IMR-90 (cell line): ENCODE results near the gene NSF. TPM values are rescaled to one million over a fixed set of nuclear protein-coding genes. Genes with fewer than 3 reads are reported as not detected.
A peak's percentile ranks its signal among the peaks of the same experiment; 100 is the strongest.

Experiments used
- ATAC-seq: fragments of 200-7000 bp; cut with Tn5 transposase; 2 replicates; pipeline ENCODE4 v1.9.1; 2020; ENCODE audit warnings: low read depth, mild to moderate bottlenecking, moderate library complexity
- BruUV-seq: library from RNA; stranded (reverse); fragments of 400-500 nt; replicated peaks from 2 replicates; lab custom pipeline; 2021; lab: Mats Ljungman, UMichigan
- CTCF ChIA-PET: fragments of 300-600 bp; formaldehyde crosslinking; extraction: SDS; loops from one replicate; lab custom pipeline; 2021; ENCODE audit warnings: antibody characterized with exemption; lab: Yijun Ruan, JAX
- POLR2A ChIA-PET: fragments of 300-600 bp; sonication (Branson Sonifier 250); formaldehyde crosslinking; loops from one replicate; lab custom pipeline; 2022; ENCODE audit warnings: antibody characterized with exemption; ENCODE audit not compliant: unreplicated experiment; lab: Charles Lee
- DNase-seq: peaks from one replicate; pipeline ENCODE4 v3.0.0; 2013
- H2AFZ ChIP-seq: replicated peaks from 2 replicates; pipeline ENCODE3; 2013; ENCODE audit warnings: low read length, mild to moderate bottlenecking; ENCODE audit not compliant: poor library complexity
- H2AK5ac ChIP-seq: 2 replicates; pipeline ENCODE4 v1.6.1; 2013; ENCODE audit warnings: low read depth, low read length, inconsistent platforms
- H2AK9ac ChIP-seq: replicated peaks from 2 replicates; pipeline ENCODE3; 2013; ENCODE audit warnings: mild to moderate bottlenecking, low read depth, low read length, moderate library complexity; ENCODE audit not compliant: poor library complexity
- H2BK120ac ChIP-seq: 2 replicates; pipeline ENCODE4 v1.6.1; 2013; ENCODE audit warnings: low read depth, low read length, inconsistent platforms
- H2BK15ac ChIP-seq: 3 replicates; pipeline ENCODE4 v1.6.1; 2013; ENCODE audit warnings: low read depth, low read length, inconsistent platforms
- H2BK20ac ChIP-seq: 2 replicates; pipeline ENCODE4 v1.6.1; 2013; ENCODE audit warnings: low read depth, mild to moderate bottlenecking, inconsistent platforms, low read length, moderate library complexity
- H2BK5ac ChIP-seq: 2 replicates; pipeline ENCODE4 v1.6.1; 2013; ENCODE audit warnings: mild to moderate bottlenecking, low read depth, low read length, inconsistent platforms; ENCODE audit not compliant: poor library complexity, severe bottlenecking
- H3K14ac ChIP-seq: replicated peaks from 2 replicates; pipeline ENCODE4 v1.6.1; 2013; ENCODE audit warnings: low read depth, low read length, inconsistent platforms
- H3K18ac ChIP-seq: 2 replicates; pipeline ENCODE4 v1.6.1; 2013; ENCODE audit warnings: low read depth, low read length, control low read depth
- H3K23ac ChIP-seq: 2 replicates; pipeline ENCODE4 v1.6.1; 2013; ENCODE audit warnings: low read depth, low read length, inconsistent platforms
- H3K27ac ChIP-seq: 2 replicates; pipeline ENCODE4 v1.5.1; 2013; ENCODE audit warnings: mild to moderate bottlenecking, control low read depth, low read length; ENCODE audit not compliant: insufficient read depth
- H3K27me3 ChIP-seq: 2 replicates; pipeline ENCODE4 v1.6.1; 2013; ENCODE audit warnings: low read length; ENCODE audit not compliant: control insufficient read depth, insufficient read depth
- H3K36me3 ChIP-seq: 2 replicates; pipeline ENCODE4 v1.6.1; 2013; ENCODE audit warnings: low read length, mixed read lengths; ENCODE audit not compliant: control insufficient read depth, insufficient read depth
- H3K4ac ChIP-seq: 2 replicates; pipeline ENCODE4 v1.6.1; 2013; ENCODE audit warnings: low read depth, low read length, inconsistent platforms
- H3K4me1 ChIP-seq: 2 replicates; pipeline ENCODE4 v1.6.1; 2013; ENCODE audit warnings: low read length, mixed read lengths; ENCODE audit not compliant: control insufficient read depth, insufficient read depth
- H3K4me2 ChIP-seq: 2 replicates; pipeline ENCODE4 v1.6.1; 2013; ENCODE audit warnings: low read depth, mild to moderate bottlenecking, control low read depth, low read length, moderate library complexity
- H3K4me3 ChIP-seq: 2 replicates; pipeline ENCODE4 v1.5.1; 2013; ENCODE audit warnings: low read depth, mild to moderate bottlenecking, control low read depth, low read length, moderate library complexity; ENCODE audit not compliant: insufficient read depth
- H3K56ac ChIP-seq: 2 replicates; pipeline ENCODE4 v1.6.1; 2013; ENCODE audit warnings: low read length, inconsistent platforms; ENCODE audit not compliant: insufficient read depth; ENCODE audit errors: extremely low read depth
- H3K79me1 ChIP-seq, 2 experiments: 2 replicates each; pipeline ENCODE4 v1.6.1; 2013; ENCODE audit warnings: low read length in 2 of 2, inconsistent platforms in 1 of 2, low read depth in 1 of 2
- H3K9ac ChIP-seq: 2 replicates; pipeline ENCODE4 v1.6.1; 2013; ENCODE audit warnings: low read depth, low read length, control low read depth
- H3K9me1 ChIP-seq: 2 replicates; pipeline ENCODE4 v1.6.1; 2013; ENCODE audit warnings: low read length, inconsistent platforms; ENCODE audit not compliant: insufficient read depth
- H3K9me3 ChIP-seq: 2 replicates; pipeline ENCODE4 v1.6.1; 2013; ENCODE audit warnings: low read length; ENCODE audit not compliant: control insufficient read depth, insufficient read depth
- H4K20me1 ChIP-seq: 2 replicates; pipeline ENCODE4 v1.6.1; 2013; ENCODE audit warnings: low read length, inconsistent platforms; ENCODE audit not compliant: insufficient read depth
- H4K5ac ChIP-seq: 2 replicates; pipeline ENCODE4 v1.6.1; 2013; ENCODE audit warnings: mild to moderate bottlenecking, low read depth, low read length, control low read depth
- H4K8ac ChIP-seq, 2 experiments: 2 replicates each; pipeline ENCODE4 v1.6.1; 2013; ENCODE audit warnings: low read depth in 2 of 2, low read length in 2 of 2, control low read depth in 1 of 2, inconsistent platforms in 1 of 2
- H4K91ac ChIP-seq: 2 replicates; pipeline ENCODE4 v1.6.1; 2013; ENCODE audit warnings: low read depth, low read length, inconsistent platforms; ENCODE audit not compliant: insufficient read depth
- BHLHE40 ChIP-seq: fragments of 150-350 bp; IDR thresholded peaks from 2 replicates; pipeline ENCODE4 v1.6.1; 2016; ENCODE audit warnings: mild to moderate bottlenecking, low read depth, low read length
- CEBPB ChIP-seq: IDR thresholded peaks from 2 replicates; pipeline ENCODE4 v1.6.1; 2012; ENCODE audit warnings: low read depth, low read length, improper control_type of control experiment
- CHD1 ChIP-seq: IDR thresholded peaks from 2 replicates; pipeline ENCODE4 v1.6.1; 2012; ENCODE audit warnings: low read depth, low read length, improper control_type of control experiment
- FOS ChIP-seq: fragments of 150-350 bp; IDR thresholded peaks from 2 replicates; pipeline ENCODE4 v1.6.1; 2016; ENCODE audit warnings: low read depth, low read length
- MAFK ChIP-seq: IDR thresholded peaks from 2 replicates; pipeline ENCODE4 v1.6.1; 2012; ENCODE audit warnings: low read depth, low read length, improper control_type of control experiment
- MAZ ChIP-seq: IDR thresholded peaks from 2 replicates; pipeline ENCODE4 v1.6.1; 2012; ENCODE audit warnings: low read depth, mild to moderate bottlenecking, low read length, improper control_type of control experiment, moderate library complexity, borderline replicate concordance
- MXI1 ChIP-seq: IDR thresholded peaks from 2 replicates; pipeline ENCODE4 v1.6.1; 2012; ENCODE audit warnings: low read depth, mild to moderate bottlenecking, low read length, moderate library complexity, borderline replicate concordance
- NFE2L2 ChIP-seq: fragments of 150-350 bp; IDR thresholded peaks from 2 replicates; pipeline ENCODE4 v1.6.1; 2016; ENCODE audit warnings: low read depth, mild to moderate bottlenecking, low read length
- POLR2A ChIP-seq: IDR thresholded peaks from 2 replicates; pipeline ENCODE4 v1.6.1; 2012; ENCODE audit warnings: mild to moderate bottlenecking, low read depth, low read length
- RAD21 ChIP-seq: IDR thresholded peaks from 2 replicates; pipeline ENCODE4 v1.6.1; 2012; ENCODE audit warnings: low read length, improper control_type of control experiment
- RCOR1 ChIP-seq: IDR thresholded peaks from 2 replicates; pipeline ENCODE4 v1.6.1; 2012; ENCODE audit warnings: mild to moderate bottlenecking, low read length, improper control_type of control experiment; ENCODE audit not compliant: insufficient replicate concordance
- RFX5 ChIP-seq: IDR thresholded peaks from 2 replicates; pipeline ENCODE4 v1.8.0; 2012; ENCODE audit warnings: low read depth, mild to moderate bottlenecking, low read length, moderate library complexity
- SMC3 ChIP-seq: fragments of 150-350 bp; IDR thresholded peaks from 2 replicates; pipeline ENCODE4 v1.6.1; 2016; ENCODE audit warnings: low read depth, mild to moderate bottlenecking, antibody characterized with exemption, low read length, moderate library complexity
- WGBS, 2 experiments: methylation state at CpG; one replicate each; pipeline versions ENCODE4 v1.1.5 to v1.1.7; 2013; ENCODE audit warnings: missing lambda C conversion rate in 2 of 2; ENCODE audit not compliant: insufficient read length in 1 of 2; ENCODE audit errors: extremely low coverage in 2 of 2; 5-methylcytosine and 5-hydroxymethylcytosine counted together
- dilution Hi-C: fragments of 300-500 bp; cut with HindIII; formaldehyde crosslinking; loops from one replicate; pipeline ENCODE4 v1.14.3; 2018; ENCODE audit warnings: low sequenced_read_pairs; ENCODE audit not compliant: unreplicated experiment
- in situ Hi-C: fragments of 300-500 bp; cut with MboI; formaldehyde crosslinking; loops from 3 replicates; pipeline ENCODE4 v1.14.3; 2019; ENCODE audit warnings: low sequenced_read_pairs, inconsistent platforms, mixed read lengths
- intact Hi-C: fragments of 100-400 bp; cut with micrococcal nuclease; formaldehyde crosslinking; loops from 2 replicates; pipeline ENCODE4 v1.10.0; 2022
- polyA plus RNA-seq, 3 experiments: library from polyadenylated mRNA; depleted of rRNA; stranded (reverse); fragments of >200 nt; gene quantifications; 2 replicates each; pipeline ENCODE4 v1.2.3, GENCODE V29; 2012; ENCODE audit warnings: low replicate concordance in 1 of 3
- total RNA-seq: library from RNA; depleted of rRNA; stranded (reverse); fragments of >200 nt; gene quantifications from 2 replicates; pipeline ENCODE4 v1.2.3, GENCODE V29; 2012
- TF ChIP-seq, protein P1 (sequence below): fragments of 150-350 bp; IDR thresholded peaks from 2 replicates; pipeline ENCODE4 v1.6.1; 2016; ENCODE audit warnings: low read depth, mild to moderate bottlenecking, low read length, moderate library complexity, borderline replicate concordance
- TF ChIP-seq, protein P2 (sequence below): fragments of 150-350 bp; IDR thresholded peaks from 2 replicates; pipeline ENCODE4 v1.6.1; 2017; ENCODE audit warnings: mild to moderate bottlenecking, antibody characterized with exemption, low read length, low read depth
- TF ChIP-seq, protein P3 (sequence below): conservative IDR thresholded peaks from 2 replicates; pipeline ENCODE4 v1.5.1; 2012; ENCODE audit warnings: mild to moderate bottlenecking, low read depth, low read length, improper control_type of control experiment

The NSF gene
- total and polyA plus RNA-seq, 2 of the 4 experiments (the other 2 are of a cell fraction) = 38.9 to 110 TPM

DNA sequence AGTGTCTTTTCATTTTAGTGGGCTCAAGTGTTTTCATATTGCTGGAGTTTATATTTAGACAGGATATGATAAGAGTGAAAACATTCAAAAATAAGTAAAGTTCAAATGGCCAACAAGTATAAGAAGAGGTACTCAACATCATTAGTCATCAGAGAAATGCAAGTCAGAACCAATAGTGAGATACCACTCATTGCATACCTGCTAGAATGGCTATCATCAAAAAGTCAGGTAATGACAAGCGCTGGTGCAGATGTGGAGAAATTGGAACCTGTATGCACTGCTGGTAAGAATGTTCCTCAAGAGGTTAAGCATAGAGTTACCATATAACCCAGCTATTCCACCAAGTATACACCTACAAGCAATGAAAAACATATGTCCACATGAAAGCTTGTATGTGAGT lies 140.2 kb downstream of the NSF start:
- no peaks in the 10 kb centered on the region for H3K9me3 ChIP-seq
- dilution Hi-C loops = no loop called here
- ChIA-PET CTCF (interaction anchor here (0.5 kb wide), 1 partner anchor 19 kb away, joined by 3 read pairs; no protein-coding TSS in a partner anchor), POLR2A (no interaction called here)
- H3K18ac ChIP-seq = no peak overlapping the region
- H3K4me3 ChIP-seq = no peak overlapping the region
- H3K27ac ChIP-seq = no peak overlapping the region
- H4K5ac ChIP-seq = no peak overlapping the region
- TF ChIP-seq RFX5 (no peak), SMC3 (no peak), RCOR1 (no peak), MAZ (no peak), POLR2A (no peak), RAD21 (no peak), MAFK (no peak), MXI1 (no peak), CHD1 (no peak), FOS (no peak), NFE2L2 (no peak), CEBPB (no peak), BHLHE40 (no peak)
- TF ChIP-seq, protein P1, sequence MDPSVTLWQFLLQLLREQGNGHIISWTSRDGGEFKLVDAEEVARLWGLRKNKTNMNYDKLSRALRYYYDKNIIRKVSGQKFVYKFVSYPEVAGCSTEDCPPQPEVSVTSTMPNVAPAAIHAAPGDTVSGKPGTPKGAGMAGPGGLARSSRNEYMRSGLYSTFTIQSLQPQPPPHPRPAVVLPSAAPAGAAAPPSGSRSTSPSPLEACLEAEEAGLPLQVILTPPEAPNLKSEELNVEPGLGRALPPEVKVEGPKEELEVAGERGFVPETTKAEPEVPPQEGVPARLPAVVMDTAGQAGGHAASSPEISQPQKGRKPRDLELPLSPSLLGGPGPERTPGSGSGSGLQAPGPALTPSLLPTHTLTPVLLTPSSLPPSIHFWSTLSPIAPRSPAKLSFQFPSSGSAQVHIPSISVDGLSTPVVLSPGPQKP = no peak
- TF ChIP-seq, protein P2, sequence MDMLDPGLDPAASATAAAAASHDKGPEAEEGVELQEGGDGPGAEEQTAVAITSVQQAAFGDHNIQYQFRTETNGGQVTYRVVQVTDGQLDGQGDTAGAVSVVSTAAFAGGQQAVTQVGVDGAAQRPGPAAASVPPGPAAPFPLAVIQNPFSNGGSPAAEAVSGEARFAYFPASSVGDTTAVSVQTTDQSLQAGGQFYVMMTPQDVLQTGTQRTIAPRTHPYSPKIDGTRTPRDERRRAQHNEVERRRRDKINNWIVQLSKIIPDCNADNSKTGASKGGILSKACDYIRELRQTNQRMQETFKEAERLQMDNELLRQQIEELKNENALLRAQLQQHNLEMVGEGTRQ = no peak
- TF ChIP-seq, protein P3, sequence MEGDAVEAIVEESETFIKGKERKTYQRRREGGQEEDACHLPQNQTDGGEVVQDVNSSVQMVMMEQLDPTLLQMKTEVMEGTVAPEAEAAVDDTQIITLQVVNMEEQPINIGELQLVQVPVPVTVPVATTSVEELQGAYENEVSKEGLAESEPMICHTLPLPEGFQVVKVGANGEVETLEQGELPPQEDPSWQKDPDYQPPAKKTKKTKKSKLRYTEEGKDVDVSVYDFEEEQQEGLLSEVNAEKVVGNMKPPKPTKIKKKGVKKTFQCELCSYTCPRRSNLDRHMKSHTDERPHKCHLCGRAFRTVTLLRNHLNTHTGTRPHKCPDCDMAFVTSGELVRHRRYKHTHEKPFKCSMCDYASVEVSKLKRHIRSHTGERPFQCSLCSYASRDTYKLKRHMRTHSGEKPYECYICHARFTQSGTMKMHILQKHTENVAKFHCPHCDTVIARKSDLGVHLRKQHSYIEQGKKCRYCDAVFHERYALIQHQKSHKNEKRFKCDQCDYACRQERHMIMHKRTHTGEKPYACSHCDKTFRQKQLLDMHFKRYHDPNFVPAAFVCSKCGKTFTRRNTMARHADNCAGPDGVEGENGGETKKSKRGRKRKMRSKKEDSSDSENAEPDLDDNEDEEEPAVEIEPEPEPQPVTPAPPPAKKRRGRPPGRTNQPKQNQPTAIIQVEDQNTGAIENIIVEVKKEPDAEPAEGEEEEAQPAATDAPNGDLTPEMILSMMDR = no peak
- peaks cover 8% of the 10 kb centered on the region; the same call in 1 of the 2 replicates for H3K9me1 ChIP-seq
- H2AK9ac ChIP-seq = no peak overlapping the region
- intact Hi-C loops = no loop called here
- H3K23ac ChIP-seq = no peak overlapping the region
- ATAC-seq (no peak), DNase-seq (no peak)
- no peak overlapping the region for H3K4me2 ChIP-seq
- H2AK5ac ChIP-seq = no peak overlapping the region
- H3K4me1 ChIP-seq = peaks cover 8% of the 10 kb centered on the region; the same call in 1 of the 2 replicates
- H3K4ac ChIP-seq = no peak overlapping the region
- no peak overlapping the region for H3K9ac ChIP-seq
- no peak overlapping the region for H2BK120ac ChIP-seq
- H3K27me3 ChIP-seq = no peaks in the 10 kb centered on the region
- H3K14ac ChIP-seq = 0 out of 2 replicates have a peak overlapping the region, but pooled peaks have one; percentile 7
- H3K56ac ChIP-seq = no peak overlapping the region
- H4K20me1 ChIP-seq = no peaks in the 10 kb centered on the region
- WGBS, 2 experiments = no CpG with 5 or more reads among the region's 1 CpG
- BruUV-seq = no TSS peak
- in situ Hi-C loops = loop anchor here (25.0 kb wide), 1 partner anchor 1143 kb away; no protein-coding TSS in a partner anchor
- H2BK15ac ChIP-seq = no peak overlapping the region
- H2BK20ac ChIP-seq = no peak overlapping the region
- H2AFZ ChIP-seq = no peak overlapping the region
- peaks cover 5% of the 10 kb centered on the region for H3K36me3 ChIP-seq
- H4K8ac ChIP-seq = no peak overlapping the region
- H2BK5ac ChIP-seq = no peak overlapping the region
- H3K79me1 ChIP-seq = no peaks in the 10 kb centered on the region; a peak in 1 of 4 replicates
- no peak overlapping the region for H4K91ac ChIP-seq
